ENCODE results near the gene ARPP21.
"Not testable (repeated sequence)": the region's sequence is repeated elsewhere in the genome, so short reads cannot be mapped to it uniquely, and the experiment has no call there.

Gene ARPP21

DNA sequence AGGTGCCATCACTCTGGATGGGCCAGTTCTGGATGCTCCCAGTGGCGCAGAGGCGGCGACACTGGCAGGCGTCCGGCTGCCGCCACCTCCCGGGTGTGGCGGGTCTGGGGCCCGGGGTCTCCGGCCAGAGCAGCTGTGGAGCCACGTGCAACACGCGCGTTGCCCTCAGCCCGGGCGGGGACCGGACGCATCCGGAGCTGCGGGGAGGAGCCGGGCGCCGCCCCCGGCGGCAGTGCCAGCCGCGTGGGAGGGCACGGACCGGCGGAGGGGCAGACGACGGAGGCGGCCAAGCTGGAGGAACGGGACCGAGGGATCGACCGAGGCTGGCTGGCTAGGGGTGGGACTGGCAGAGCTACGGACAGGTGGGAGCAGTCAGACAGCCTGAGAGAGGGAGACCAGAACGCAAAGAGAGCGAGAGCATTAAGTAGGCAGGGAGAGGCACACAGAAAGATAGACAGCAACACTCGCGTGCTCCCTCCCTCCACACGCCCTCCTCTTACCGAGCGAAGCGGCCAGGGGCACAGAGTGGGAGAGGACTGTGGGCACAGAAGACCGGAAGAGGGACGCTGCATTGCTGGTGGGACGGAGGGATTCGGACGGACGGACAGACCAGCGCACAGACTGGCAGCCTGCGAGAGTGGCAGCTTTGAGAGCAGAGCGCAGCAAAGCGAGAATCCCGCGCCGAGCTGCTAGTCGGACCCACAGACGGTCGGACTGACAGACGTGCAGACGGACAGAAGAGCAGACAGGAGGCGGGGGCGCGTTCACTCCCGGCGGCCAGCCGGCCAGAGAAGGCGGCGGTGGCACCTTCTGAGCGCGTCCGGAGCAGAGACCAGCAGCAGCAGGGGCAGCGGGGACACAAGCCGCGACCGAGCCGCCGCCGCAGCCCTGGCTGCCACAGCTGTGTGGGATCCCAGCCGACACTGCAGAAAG is at the start of gene ARPP21:
TSS of gene ARPP21 (plus strand) at position 272 of the 933 bp plus-strand sequence. CDS start 42,227 bp downstream, outside the sequence.
- peak; percentile 58 for DNase-seq (ENCODE audit: low read depth, low spot score)

DNA sequence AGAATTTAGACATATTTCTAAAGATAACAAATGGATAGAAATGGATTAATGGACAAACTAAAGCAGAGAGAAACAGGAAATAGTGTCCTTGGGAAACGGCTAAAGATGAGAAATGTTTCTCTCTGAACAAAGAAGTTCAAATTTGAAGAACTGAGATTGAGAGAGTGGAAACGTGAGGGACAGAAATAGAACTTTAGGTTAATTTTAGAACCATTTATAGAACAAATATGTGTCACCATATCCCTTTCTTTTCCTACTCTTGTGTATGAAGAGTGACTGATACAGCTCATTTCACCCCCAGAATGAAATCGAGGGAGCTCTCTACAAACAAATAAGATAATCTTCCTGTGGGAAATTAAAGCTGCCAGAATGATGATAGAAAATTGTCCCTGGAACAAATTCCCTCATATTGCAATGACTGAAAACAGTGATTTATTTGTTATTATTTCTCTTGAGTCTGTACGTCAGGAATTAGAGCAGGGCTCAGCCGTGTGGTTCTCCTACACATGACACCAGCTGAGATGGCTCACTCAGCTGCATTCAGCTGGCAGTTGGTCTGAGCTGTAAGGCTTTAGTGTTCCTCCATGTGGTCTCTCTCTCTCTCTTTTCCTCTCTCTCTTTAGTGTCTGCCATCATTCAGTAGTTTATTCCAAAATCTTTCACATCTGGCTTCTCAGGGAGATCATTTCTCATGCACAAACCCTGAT is 46.6 kb upstream of the ARPP21 start:
- no peak for DNase-seq (ENCODE audit: low read depth, low spot score)

GRCh38 chr3:35594739-35595138 is 44.6 kb upstream of the ARPP21 start:
- no peak for DNase-seq (ENCODE audit: low read depth, low spot score)

GRCh38 chr3:35596335-35596995 is 42.9 kb upstream of the ARPP21 start:
- DNase-seq (ENCODE audit: low read depth, low spot score), result no peak

DNA sequence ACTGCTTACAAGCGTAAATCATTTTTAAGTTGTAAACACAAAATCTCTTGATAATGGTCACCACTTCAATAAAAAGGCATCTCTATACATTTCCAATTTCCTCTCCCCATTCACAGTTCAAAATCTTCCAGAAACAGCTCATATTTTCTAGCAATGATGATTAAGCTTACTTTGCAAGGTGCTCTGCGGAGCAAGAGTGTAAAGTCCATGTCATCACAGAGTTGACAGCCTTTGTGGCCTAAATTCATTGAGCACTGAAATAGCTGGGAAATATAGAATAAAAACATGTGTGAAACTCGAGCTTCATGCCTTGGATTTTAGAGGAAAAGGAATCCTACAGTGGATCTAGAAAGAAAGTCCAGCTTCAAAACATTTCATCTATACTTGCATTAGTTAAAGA is 41.8 kb upstream of the ARPP21 start:
- no peak for DNase-seq (ENCODE audit: low read depth, low spot score)

DNA sequence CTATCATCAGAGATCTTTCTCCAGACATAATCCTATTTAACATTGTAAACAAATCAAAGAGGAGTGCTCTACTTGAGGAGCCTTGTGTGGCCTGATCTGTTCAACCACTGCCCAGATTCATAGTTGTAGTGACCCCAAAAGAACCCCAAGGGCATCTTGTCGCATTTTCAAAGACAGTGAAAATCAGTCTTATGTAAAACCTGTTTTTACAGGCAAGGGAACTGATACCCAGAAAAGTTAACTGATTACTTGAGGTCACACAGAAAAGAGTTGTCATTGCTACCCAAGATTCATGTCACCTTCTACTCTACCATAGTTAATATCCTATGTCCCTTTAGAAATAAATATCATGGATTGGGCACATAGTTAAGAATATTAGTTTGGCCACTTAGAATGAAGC is 40.5 kb upstream of the ARPP21 start:
- DNase-seq (ENCODE audit: low read depth, low spot score), result no peak

- no peak for DNase-seq (ENCODE audit: low read depth, low spot score)
Measured at GRCh38 chr3:35601959-35602358, 37.4 kb upstream of the ARPP21 start.

DNA sequence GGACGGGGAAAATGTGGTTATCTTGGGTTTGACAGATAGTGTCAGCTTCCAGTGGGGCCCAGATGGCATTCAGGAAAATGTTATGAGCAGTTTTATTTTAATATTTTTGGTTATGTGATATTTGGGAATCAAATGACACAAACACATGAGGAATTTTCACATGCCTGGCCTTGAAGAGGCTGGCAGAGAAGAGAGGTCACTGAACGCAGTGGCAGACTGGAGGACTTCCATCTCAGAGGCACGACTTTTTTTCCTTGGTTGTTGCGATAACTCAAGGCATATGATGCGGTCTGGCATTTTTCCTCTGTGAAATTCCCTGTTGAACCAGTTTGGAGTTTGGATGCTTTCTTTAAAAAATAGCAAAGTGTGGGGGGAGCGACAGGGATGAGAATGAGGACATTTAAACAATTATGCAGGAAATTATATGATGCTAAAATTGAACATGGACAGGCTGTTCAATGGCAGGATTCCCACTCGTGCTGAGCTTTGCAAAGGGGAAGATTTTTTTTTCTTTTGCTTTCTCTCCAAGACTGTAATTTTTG is 36.9 kb upstream of the ARPP21 start:
- DNase-seq (ENCODE audit: low read depth, low spot score), result no peak

- no peak for DNase-seq (ENCODE audit: low read depth, low spot score)
Measured at GRCh38 chr3:35616346-35616745, 23.0 kb upstream of the ARPP21 start.

DNA sequence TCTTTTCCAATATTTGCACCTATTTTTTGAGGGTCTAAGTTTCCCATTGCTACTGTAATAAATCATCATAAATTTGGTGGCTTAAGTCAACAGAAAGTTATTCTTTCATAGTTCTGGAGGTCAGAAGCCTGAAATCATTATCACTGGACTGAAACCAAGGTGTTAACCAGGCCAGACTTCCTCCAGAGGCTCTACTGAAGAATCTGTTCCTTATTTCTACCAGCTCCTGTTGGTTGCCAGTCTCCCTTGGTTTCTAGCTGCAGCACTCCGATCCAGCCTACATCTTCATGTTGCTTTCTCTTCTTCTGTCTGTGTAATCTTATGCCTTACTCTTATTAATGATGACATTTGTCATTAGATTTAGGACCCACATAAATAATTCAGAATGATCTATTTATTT is 22.0 kb upstream of the ARPP21 start:
- no peak for DNase-seq (ENCODE audit: low read depth, low spot score)

- DNase-seq (ENCODE audit: low read depth, low spot score), result not testable (repeated sequence)
Measured at GRCh38 chr3:35620238-35620637, 19.1 kb upstream of the ARPP21 start.

GRCh38 chr3:35624698-35625097 is 14.6 kb upstream of the ARPP21 start:
- no peak for DNase-seq (ENCODE audit: low read depth, low spot score)

GRCh38 chr3:35633332-35634124 is 5.8 kb upstream of the ARPP21 start:
- DNase-seq (ENCODE audit: low read depth, low spot score), result no peak

DNA sequence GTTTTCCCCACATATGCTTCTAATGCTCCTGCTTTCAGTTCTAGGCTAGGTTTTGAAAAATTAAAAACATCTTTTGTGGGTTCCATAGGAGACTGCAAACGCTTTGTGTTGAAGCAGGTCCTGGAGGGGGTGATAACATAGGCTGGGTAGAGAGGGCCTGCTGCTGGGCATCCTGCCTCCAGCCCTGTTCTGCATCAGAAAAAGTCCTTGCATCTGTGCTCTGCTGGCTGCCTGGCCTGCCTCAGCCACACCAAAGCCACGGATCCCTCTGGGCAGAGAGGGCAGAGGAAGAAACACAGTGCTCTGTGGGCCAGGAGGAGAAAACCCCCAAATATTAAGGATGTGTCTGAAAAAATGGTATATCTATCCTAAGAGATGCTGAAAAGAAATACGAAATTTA is 3.9 kb upstream of the ARPP21 start:
- DNase-seq (ENCODE audit: low read depth, low spot score), result no peak

DNA sequence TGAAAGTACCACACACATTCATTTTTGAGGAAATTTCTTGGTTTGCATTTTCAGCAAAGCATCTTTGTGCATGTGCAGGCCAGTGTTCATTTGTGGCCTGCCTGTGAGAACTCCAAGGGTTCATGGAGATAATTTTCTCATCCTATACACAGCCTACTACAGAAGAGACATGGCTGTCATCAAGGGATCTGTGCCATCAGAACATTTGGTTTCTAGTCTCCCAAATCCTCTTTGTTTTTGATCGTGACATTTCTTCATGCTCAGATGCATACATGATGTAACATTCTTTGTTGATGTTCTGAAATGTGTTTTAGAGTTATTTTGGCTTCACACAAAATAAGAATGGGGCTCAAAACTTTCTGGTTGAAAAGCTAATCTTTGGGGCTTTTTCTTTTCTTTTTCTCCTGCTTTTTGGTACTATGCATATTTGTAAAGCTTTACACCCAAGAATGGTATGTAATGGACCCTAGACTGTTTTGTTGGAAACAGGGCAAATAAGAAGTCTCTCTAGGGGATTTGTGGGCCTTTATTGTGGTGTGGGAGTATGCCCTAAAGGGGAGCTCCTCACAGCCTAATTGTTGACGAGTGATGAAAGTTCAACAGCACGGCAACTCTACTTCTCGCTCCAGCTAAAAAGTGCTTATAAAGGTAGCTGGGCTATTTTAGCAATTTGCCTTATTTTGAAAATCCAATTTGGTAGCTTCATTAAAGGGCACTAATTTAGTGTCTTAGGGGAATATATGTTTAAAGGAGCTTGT is 3.2 kb upstream of the ARPP21 start:
- no peak for DNase-seq (ENCODE audit: low read depth, low spot score)

- no peak for DNase-seq (ENCODE audit: low read depth, low spot score)
Measured at GRCh38 chr3:35638251-35638979, 910 bp upstream of the ARPP21 start.

DNA sequence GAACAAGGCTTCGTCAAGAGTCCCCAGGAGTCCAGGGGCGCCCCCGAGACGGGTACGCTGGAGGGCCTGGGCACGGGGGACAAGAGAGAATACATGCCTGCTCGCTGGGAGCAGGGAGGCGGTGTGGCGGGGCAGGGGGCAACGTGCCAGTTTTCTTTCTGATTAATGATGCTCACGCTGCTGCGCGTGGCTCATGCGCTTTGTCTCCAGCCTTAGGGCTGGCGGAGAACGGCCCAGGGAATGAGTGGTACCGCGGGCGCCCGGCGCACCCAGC is 408 bp upstream of the ARPP21 start:
- DNase-seq (ENCODE audit: low read depth, low spot score), result no peak

- no peak for DNase-seq (ENCODE audit: low read depth, low spot score)
Measured at GRCh38 chr3:35640190-35641165, 1.2 kb downstream of the ARPP21 start.

DNA sequence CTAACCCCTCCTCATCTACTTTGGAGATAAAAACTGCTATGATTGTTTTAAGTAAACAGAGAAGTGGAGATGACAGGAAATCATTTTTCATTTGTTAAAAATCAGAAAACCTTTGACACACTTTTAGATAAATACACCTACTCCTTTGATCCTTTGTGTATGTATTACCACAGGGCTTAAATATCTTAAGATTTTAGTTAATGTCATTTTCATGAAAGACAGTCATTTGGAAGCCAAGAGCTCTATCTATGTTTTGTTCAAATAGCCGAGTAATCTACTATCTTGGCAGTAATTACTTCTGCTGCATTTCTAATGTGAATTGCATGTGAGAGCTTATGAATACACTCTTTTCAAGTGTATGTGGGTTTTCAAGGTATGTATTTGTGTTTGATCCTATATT is 2.0 kb downstream of the ARPP21 start:
- DNase-seq (ENCODE audit: low read depth, low spot score), result no peak
